ENCODE measurements around the gene ZNF740. TPM values are rescaled to one million over a fixed set of nuclear protein-coding genes. Genes with fewer than 3 reads are reported as not detected.
"Not testable (repeated sequence)": the region's sequence is repeated elsewhere in the genome, so short reads cannot be mapped to it uniquely, and the experiment has no call there.

The ZNF740 gene
- total and polyA plus RNA-seq, 7 donors = 3.3 to 22.8 (median 15.7) TPM

DNA sequence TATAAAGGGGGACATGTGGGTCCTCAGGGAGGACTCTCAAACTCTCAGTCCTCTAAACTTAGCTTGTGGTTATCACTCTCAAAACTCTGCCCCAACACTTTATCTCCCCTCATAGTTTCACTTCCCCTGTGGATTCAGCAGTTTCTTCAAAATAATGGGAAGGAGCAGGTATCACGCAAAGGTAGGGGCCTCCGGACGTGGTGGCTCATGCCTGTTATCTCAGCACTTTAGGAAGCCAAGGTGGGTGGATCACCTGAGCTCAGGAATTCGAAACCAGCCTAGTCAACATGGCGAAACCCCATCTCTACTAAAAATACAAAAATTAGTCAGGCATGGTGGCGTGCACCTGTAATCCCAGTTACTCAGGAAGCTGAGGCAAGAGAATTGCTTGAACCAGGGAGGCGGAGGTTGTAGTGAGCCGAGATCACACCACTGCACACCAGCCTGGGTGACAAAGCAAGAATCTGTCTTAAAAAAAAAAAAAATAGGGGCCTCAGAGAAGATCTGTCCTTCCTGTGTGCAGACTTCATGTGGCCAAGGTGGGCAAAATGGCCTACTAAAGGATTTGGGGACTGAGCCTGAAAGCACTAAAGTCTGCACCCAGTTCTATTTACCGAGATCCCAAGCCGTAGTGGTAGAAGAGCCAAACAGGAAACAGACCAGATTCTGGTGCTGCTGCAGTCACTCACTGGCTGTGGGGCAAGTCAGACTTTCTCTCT lies 20.1 kb downstream of the ZNF740 start:
- no peaks in the 10 kb centered on the region for H3K36me3 ChIP-seq (ENCODE audit: insufficient read depth in 1 of 2, low read depth in 1 of 2)
- intact Hi-C loops (cut with DNase I) = no loop called here
- TF ChIP-seq, protein P1, sequence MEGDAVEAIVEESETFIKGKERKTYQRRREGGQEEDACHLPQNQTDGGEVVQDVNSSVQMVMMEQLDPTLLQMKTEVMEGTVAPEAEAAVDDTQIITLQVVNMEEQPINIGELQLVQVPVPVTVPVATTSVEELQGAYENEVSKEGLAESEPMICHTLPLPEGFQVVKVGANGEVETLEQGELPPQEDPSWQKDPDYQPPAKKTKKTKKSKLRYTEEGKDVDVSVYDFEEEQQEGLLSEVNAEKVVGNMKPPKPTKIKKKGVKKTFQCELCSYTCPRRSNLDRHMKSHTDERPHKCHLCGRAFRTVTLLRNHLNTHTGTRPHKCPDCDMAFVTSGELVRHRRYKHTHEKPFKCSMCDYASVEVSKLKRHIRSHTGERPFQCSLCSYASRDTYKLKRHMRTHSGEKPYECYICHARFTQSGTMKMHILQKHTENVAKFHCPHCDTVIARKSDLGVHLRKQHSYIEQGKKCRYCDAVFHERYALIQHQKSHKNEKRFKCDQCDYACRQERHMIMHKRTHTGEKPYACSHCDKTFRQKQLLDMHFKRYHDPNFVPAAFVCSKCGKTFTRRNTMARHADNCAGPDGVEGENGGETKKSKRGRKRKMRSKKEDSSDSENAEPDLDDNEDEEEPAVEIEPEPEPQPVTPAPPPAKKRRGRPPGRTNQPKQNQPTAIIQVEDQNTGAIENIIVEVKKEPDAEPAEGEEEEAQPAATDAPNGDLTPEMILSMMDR (IDR thresholded peaks at IDR 0.05) = no peak
- H3K9me3 ChIP-seq = no peaks in the 10 kb centered on the region
- H3K27me3 ChIP-seq (ENCODE audit: insufficient read depth in 3 of 3, low read length in 2 of 3) = no peaks in the 10 kb centered on the region
- no peak for DNase-seq
- 82 to 87% (median 83%) methylated on average over 10 of the region's 10 CpGs for WGBS, 3 donors
- H3K4me1 ChIP-seq = no peaks in the 10 kb centered on the region
- H3K27ac ChIP-seq = no peak overlapping the region
- no peak overlapping the region for H3K4me3 ChIP-seq
- ATAC-seq = no peak

DNA sequence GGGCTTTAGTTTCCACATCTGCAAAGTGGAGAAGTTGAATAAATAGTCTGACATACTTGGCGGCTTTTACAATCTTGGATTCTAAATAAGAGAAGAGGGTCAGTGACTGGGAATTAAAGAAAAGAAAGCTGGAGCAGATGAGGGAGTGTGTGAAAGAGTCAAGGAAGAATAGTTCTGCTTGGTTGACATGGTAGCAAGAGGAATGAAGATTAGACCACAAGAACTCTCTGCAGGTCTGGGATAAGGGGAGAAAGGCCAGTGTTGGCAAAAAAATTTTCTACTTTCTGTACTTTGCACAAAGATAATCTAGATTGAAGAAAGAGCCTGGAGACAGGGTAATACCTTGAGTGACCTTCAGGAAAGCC lies 20.6 kb downstream of the ZNF740 start:
- TF ChIP-seq, protein P1 (IDR thresholded peaks at IDR 0.05) = no peak
- no peaks in the 10 kb centered on the region for H3K4me1 ChIP-seq
- DNase-seq = no peak
- H3K27ac ChIP-seq = no peak overlapping the region
- intact Hi-C loops (cut with DNase I) = no loop called here
- no peaks in the 10 kb centered on the region for H3K36me3 ChIP-seq (ENCODE audit: insufficient read depth in 1 of 2, low read depth in 1 of 2)
- ATAC-seq = no peak
- no peaks in the 10 kb centered on the region for H3K27me3 ChIP-seq (ENCODE audit: insufficient read depth in 3 of 3, low read length in 2 of 3)
- H3K9me3 ChIP-seq = no peaks in the 10 kb centered on the region
- no peak overlapping the region for H3K4me3 ChIP-seq
- 78 to 93% (median 89%) methylated on average over 1 of the region's 1 CpG for WGBS, 3 donors

DNA sequence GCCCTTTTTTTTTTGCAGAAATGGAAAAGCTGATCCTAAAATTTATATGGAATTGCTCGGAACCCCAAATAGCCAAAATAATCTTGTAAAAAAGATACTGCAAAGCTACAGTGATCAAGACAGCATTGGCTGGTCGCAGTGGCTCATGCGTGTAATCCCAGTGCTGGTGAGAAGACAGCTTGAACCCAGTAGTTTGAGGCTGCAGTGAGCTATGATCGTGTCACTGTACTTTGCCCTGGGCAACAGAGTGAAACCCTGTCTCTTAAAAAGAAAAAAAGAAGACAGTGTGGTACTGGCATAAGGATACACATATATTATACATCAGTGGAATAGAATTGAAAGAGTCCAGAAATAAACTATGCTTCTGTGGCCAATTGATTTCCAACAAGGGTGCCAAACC lies 21.1 kb downstream of the ZNF740 start:
- 80 to 84% (median 82%) methylated on average over 4 of the region's 4 CpGs for WGBS, 3 donors
- H3K9me3 ChIP-seq = no peaks in the 10 kb centered on the region
- no peaks in the 10 kb centered on the region for H3K4me1 ChIP-seq
- intact Hi-C loops (cut with DNase I) = no loop called here
- no peaks in the 10 kb centered on the region for H3K36me3 ChIP-seq (ENCODE audit: insufficient read depth in 1 of 2, low read depth in 1 of 2)
- ATAC-seq = no peak
- no peaks in the 10 kb centered on the region for H3K27me3 ChIP-seq (ENCODE audit: insufficient read depth in 3 of 3, low read length in 2 of 3)
- no peak for DNase-seq
- TF ChIP-seq, protein P1 (IDR thresholded peaks at IDR 0.05) = no peak
- no peak overlapping the region for H3K27ac ChIP-seq
- no peak overlapping the region for H3K4me3 ChIP-seq

DNA sequence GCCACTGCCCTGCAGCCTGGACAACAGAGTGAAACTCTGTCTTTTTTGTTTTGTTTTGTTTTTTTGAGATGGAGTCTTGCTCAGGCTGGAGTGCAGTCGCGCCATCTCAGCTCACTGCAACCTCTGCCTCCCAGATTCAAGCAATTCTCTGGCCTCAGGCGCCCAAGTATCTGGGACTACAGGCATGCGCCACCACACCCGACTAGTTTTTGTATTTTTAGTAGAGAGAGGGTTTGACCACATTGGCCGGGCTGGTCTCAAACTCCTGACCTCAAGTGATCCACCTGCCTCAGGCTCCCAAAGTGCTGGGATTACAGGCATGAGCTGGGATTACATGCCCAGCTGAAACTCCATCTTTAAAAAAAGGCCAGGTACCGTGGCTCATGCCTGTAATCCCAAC lies 21.8 kb downstream of the ZNF740 start:
- H3K4me3 ChIP-seq; H3K36me3 ChIP-seq (ENCODE audit: insufficient read depth in 1 of 2, low read depth in 1 of 2); H3K27me3 ChIP-seq (ENCODE audit: insufficient read depth in 3 of 3, low read length in 2 of 3); intact Hi-C loops (cut with DNase I); ATAC-seq; DNase-seq; H3K9me3 ChIP-seq; H3K4me1 ChIP-seq; H3K27ac ChIP-seq: not testable (repeated sequence)
- WGBS, 3 donors = 84 to 91% (median 88%) methylated on average over 7 of the region's 7 CpGs

DNA sequence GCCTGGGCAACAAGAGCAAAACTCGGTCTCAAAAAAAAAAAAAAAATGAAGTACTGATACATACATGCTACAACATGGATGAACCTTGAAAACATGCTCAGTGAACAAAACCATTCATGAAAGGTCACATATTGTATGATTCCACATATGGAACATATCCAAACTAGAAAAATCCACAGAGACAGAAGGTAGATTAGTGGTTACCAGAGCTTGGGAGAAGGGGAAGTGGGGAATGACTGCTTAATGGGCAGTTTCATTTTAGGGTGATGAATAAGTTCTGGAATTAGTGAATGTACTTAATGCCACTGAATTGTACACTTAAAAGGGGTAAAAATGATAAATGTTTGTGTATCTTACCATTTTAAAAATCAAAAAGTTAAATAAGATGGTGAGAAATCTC lies 23.8 kb downstream of the ZNF740 start:
- WGBS, 3 donors = 90 to 100% (median 100%) methylated on average over 1 of the region's 1 CpG
- H3K36me3 ChIP-seq (ENCODE audit: insufficient read depth in 1 of 2, low read depth in 1 of 2) = no peaks in the 10 kb centered on the region
- TF ChIP-seq, protein P1 (IDR thresholded peaks at IDR 0.05) = no peak
- no peak overlapping the region for H3K4me3 ChIP-seq
- no peaks in the 10 kb centered on the region for H3K27me3 ChIP-seq (ENCODE audit: insufficient read depth in 3 of 3, low read length in 2 of 3)
- no peaks in the 10 kb centered on the region for H3K4me1 ChIP-seq
- no peaks in the 10 kb centered on the region for H3K9me3 ChIP-seq
- intact Hi-C loops (cut with DNase I) = no loop called here
- no peak overlapping the region for H3K27ac ChIP-seq
- no peak for DNase-seq
- ATAC-seq = no peak
